ENCODE data around the gene MPDU1. TPM values are rescaled to one million over a fixed set of nuclear protein-coding genes. Genes with fewer than 3 reads are reported as not detected.

Gene MPDU1
- total RNA-seq, 1 experiment from 2014 or later: 73.1 TPM

GRCh38 chr17:7553356-7553755 is 30.3 kb upstream of the MPDU1 start:
- Histone ChIP-seq H3K9me3 (ENCODE audit: control insufficient read depth, low read depth, low read length) (no peaks in the 10 kb centered on the region), H4K91ac (ENCODE audit: insufficient read length, low read depth, low read length) (no peak overlapping the region), H3K27ac (ENCODE audit: insufficient read length, low read depth, low read length) (no peak overlapping the region), H2AK5ac (ENCODE audit: insufficient read length, low read length) (no peak overlapping the region), H3K27me3 (ENCODE audit: insufficient read depth, low read length) (no peaks in the 10 kb centered on the region), H2AFZ (ENCODE audit: low read length) (no peak overlapping the region), H2BK20ac (ENCODE audit: low read depth, low read length, poor library complexity, severe bottlenecking) (no peak overlapping the region), H3T11ph (ENCODE audit: low read length) (no peak overlapping the region), H3K18ac (ENCODE audit: insufficient read length, low read depth, low read length) (no peak overlapping the region), H3K56ac (ENCODE audit: insufficient read length, low read depth, low read length) (no peak overlapping the region), H3K4ac (ENCODE audit: low read depth, low read length) (no peak overlapping the region), H3K14ac (ENCODE audit: insufficient read depth, low read length) (no peak overlapping the region), H2BK120ac (ENCODE audit: low read depth, low read length, poor library complexity, severe bottlenecking) (no peak overlapping the region), H3K79me1 (ENCODE audit: insufficient read depth, low read depth, low read length, poor library complexity, severe bottlenecking) (no peaks in the 10 kb centered on the region), H2BK5ac (ENCODE audit: insufficient read length, low read length) (no peak overlapping the region), H3K9ac (ENCODE audit: extremely low read depth, insufficient read length, low read length) (no peak overlapping the region), H4K20me1 (ENCODE audit: control insufficient read depth, insufficient read depth, insufficient read length) (no peaks in the 10 kb centered on the region), H2BK15ac (ENCODE audit: low read depth, low read length) (no peak overlapping the region), H3K23ac (ENCODE audit: insufficient read length, low read depth, low read length) (no peak overlapping the region), H3K4me2 (ENCODE audit: insufficient read depth, insufficient read length, low read length) (no peak overlapping the region), H3K23me2 (ENCODE audit: insufficient read length, low read depth, low read length, poor library complexity, severe bottlenecking) (peaks cover 8% of the 10 kb centered on the region), H3K79me2 (ENCODE audit: insufficient read depth, low read length) (no peaks in the 10 kb centered on the region), H4K5ac (ENCODE audit: insufficient read length, low read depth, low read length) (no peak overlapping the region), H3K4me1 (ENCODE audit: insufficient read depth, low read length) (0 out of 2 replicates have a peak, but pooled peaks cover 2% of the 10 kb centered on the region), H4K8ac (replicated peaks; ENCODE audit: insufficient read length, low read depth, low read length) (no peak overlapping the region), H2BK12ac (ENCODE audit: insufficient read length, low read depth, low read length) (no peak overlapping the region)
- no peak for TF ChIP-seq CTCF (conservative IDR thresholded peaks at IDR 0.05)
- Mint-ChIP-seq H3K9me3 (no peaks in the 10 kb centered on the region), H3K27ac (no peak overlapping the region), H3K36me3 (ENCODE audit: insufficient read depth in 1 of 3, low read depth in 3 of 3) (no peaks in the 10 kb centered on the region), H3K27me3 (ENCODE audit: low read depth) (peaks cover 17% of the 10 kb centered on the region), H3K4me3 (no peak overlapping the region), H3K4me1 (peaks cover 13 to 33% of the 10 kb centered on the region in 2 experiments)
- no CpG with 5 or more reads among the region's 1 CpG for WGBS (ENCODE audit: extremely low coverage, insufficient read length, low lambda C conversion rate)
- no peak for DNase-seq
